Trophoblast cell (in vitro differentiated cells and primary cell): Measurements from ENCODE around the gene YKT6.

ENCODE experiments used
- DNase-seq, 2 donors: peaks; one replicate each; pipeline ENCODE4 v3.0.0-alpha.2; 2016
- H2AFZ ChIP-seq: 2 replicates; pipeline ENCODE4 v1.6.1; 2013; ENCODE audit warnings: low read length, moderate library complexity, mild to moderate bottlenecking; ENCODE audit not compliant: insufficient read depth, poor library complexity
- H2AK5ac ChIP-seq: 2 replicates; pipeline ENCODE4 v1.6.1; 2013; ENCODE audit warnings: mild to moderate bottlenecking, low read length
- H2BK120ac ChIP-seq: 2 replicates; pipeline ENCODE4 v1.6.1; 2013; ENCODE audit warnings: low read length, mild to moderate bottlenecking, moderate library complexity; ENCODE audit not compliant: insufficient read depth, poor library complexity
- H2BK12ac ChIP-seq: 2 replicates; pipeline ENCODE4 v1.6.1; 2013; ENCODE audit warnings: mild to moderate bottlenecking, low read length, moderate library complexity
- H2BK5ac ChIP-seq: 2 replicates; pipeline ENCODE4 v1.6.1; 2013; ENCODE audit warnings: low read length, low read depth, moderate library complexity, mild to moderate bottlenecking; ENCODE audit not compliant: poor library complexity
- H3K14ac ChIP-seq: 2 replicates; pipeline ENCODE4 v1.6.1; 2013; ENCODE audit warnings: mild to moderate bottlenecking, low read length
- H3K18ac ChIP-seq: 2 replicates; pipeline ENCODE4 v1.6.1; 2013; ENCODE audit warnings: mild to moderate bottlenecking, low read length
- H3K23ac ChIP-seq: 2 replicates; pipeline ENCODE4 v1.6.1; 2013; ENCODE audit warnings: low read length
- H3K27ac ChIP-seq: 2 replicates; pipeline ENCODE4 v1.5.1; 2013; ENCODE audit warnings: low read depth, mild to moderate bottlenecking, inconsistent platforms, low read length, moderate library complexity
- H3K27me3 ChIP-seq: 2 replicates; pipeline ENCODE4 v1.6.1; 2013; ENCODE audit warnings: inconsistent platforms, mild to moderate bottlenecking, low read length, moderate library complexity; ENCODE audit not compliant: insufficient read depth
- H3K36me3 ChIP-seq, 2 experiments: 1 replicate in 1 of 2; 2 replicates in 1 of 2; pipeline ENCODE4 v1.6.1; 2013; ENCODE audit warnings: low read length in 2 of 2, mild to moderate bottlenecking in 2 of 2, moderate library complexity in 1 of 2; ENCODE audit not compliant: insufficient read depth in 2 of 2, control insufficient read depth in 1 of 2
- H3K4ac ChIP-seq: 2 replicates; pipeline ENCODE4 v1.6.1; 2013; ENCODE audit warnings: low read depth, mild to moderate bottlenecking, low read length, moderate library complexity
- H3K4me1 ChIP-seq, 2 experiments: 1 replicate in 1 of 2; 2 replicates in 1 of 2; pipeline ENCODE4 v1.6.1; 2013; ENCODE audit warnings: low read length in 2 of 2, mild to moderate bottlenecking in 2 of 2, moderate library complexity in 1 of 2; ENCODE audit not compliant: insufficient read depth in 2 of 2, control insufficient read depth in 1 of 2
- H3K4me2 ChIP-seq: 2 replicates; pipeline ENCODE4 v1.6.1; 2013; ENCODE audit warnings: inconsistent platforms, mild to moderate bottlenecking, low read length, moderate library complexity
- H3K4me3 ChIP-seq: 2 replicates; pipeline ENCODE4 v1.5.1; 2013; ENCODE audit warnings: mild to moderate bottlenecking, low read depth, low read length, inconsistent platforms
- H3K79me1 ChIP-seq: one replicate; pipeline ENCODE4 v1.6.1; 2013; ENCODE audit warnings: low read length
- H3K79me2 ChIP-seq: 2 replicates; pipeline ENCODE4 v1.6.1; 2013; ENCODE audit warnings: low read length, mild to moderate bottlenecking; ENCODE audit not compliant: control insufficient read depth, insufficient read depth, poor library complexity
- H3K9ac ChIP-seq: 2 replicates; pipeline ENCODE4 v1.6.1; 2013; ENCODE audit warnings: mild to moderate bottlenecking, low read length
- H3K9me3 ChIP-seq: 2 replicates; pipeline ENCODE4 v1.6.1; 2013; ENCODE audit warnings: low read depth, mild to moderate bottlenecking, control low read depth, inconsistent platforms, low read length; ENCODE audit not compliant: insufficient read depth
- H4K12ac ChIP-seq: 2 replicates; pipeline ENCODE4 v1.6.1; 2013; ENCODE audit warnings: low read depth, mild to moderate bottlenecking, low read length, moderate library complexity
- H4K8ac ChIP-seq: 2 replicates; pipeline ENCODE4 v1.6.1; 2013; ENCODE audit warnings: low read depth, mild to moderate bottlenecking, low read length, moderate library complexity
- H4K91ac ChIP-seq: one replicate; pipeline ENCODE4 v1.6.1; 2013; ENCODE audit warnings: low read depth, mild to moderate bottlenecking, low read length, moderate library complexity
- WGBS: extraction: QIAGEN DNeasy Blood & Tissue Kit; methylation state at CpG from one replicate; pipeline ENCODE4 v1.1.7; 2013; ENCODE audit warnings: missing lambda C conversion rate; ENCODE audit not compliant: insufficient read length, insufficient coverage; ENCODE audit errors: extremely low coverage; 5-methylcytosine and 5-hydroxymethylcytosine counted together

YKT6 gene

DNA sequence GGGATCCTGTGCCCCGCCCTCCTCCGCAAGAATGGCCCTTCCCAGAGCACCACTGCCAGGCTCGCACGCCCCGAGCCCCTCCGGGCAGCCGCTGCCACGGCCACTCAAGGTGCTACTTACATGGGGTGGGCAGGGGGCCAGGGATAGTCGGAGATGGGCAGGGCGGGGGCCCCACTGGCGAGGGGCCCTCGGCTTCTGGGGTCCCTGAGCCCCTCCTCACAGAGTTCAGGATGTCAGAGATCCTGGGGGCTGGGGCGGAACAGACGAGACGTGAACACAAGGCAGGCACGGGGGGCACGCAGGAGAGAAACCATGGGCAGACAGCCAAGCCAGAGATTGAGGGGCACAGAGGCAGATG, 25.6 kb downstream of the YKT6 start:
- Histone ChIP-seq H2AFZ (no peak overlapping the region), H3K9ac (no peak overlapping the region), H2BK5ac (no peak overlapping the region), H2BK12ac (no peak overlapping the region), H4K8ac (no peak overlapping the region), H3K4me1 (no peaks in the 10 kb centered on the region), H3K14ac (no peak overlapping the region), H3K4me3 (no peak overlapping the region), H4K91ac (no peak overlapping the region), H2BK120ac (no peak overlapping the region), H3K27ac (no peak overlapping the region), H4K12ac (no peak overlapping the region), H2AK5ac (no peak overlapping the region), H3K79me1 (no peaks in the 10 kb centered on the region), H3K36me3 (no peaks in the 10 kb centered on the region), H3K9me3 (peaks cover 2% of the 10 kb centered on the region), H3K79me2 (no peaks in the 10 kb centered on the region), H3K18ac (no peak overlapping the region), H3K4me2 (no peak overlapping the region), H3K23ac (no peak overlapping the region), H3K4ac (no peak overlapping the region), H3K27me3 (no peaks in the 10 kb centered on the region)
- DNase-seq: no peak
- WGBS: no CpG with 5 or more reads among the region's 17 CpGs

DNA sequence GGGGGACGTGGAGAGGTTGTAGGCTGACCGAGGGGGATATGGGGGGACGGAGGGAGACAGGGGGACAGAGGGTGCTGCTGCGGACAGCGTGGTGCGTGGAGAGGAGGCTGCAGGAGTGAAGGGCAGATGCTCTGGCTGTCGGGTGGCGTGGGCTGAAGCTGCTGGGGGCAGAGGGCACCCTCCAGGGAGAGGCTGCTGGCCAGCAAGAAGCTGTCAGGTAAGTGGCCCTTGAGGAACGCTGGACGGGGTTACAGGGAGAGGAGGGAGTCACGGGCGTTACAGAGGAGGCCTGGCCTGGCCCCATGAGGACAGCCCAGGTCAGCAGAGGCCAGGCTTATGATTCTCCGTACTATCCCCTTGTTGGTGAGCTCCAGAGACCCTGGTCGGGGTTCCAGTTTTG, 27.1 kb downstream of the YKT6 start:
- Histone ChIP-seq H3K79me1 (no peaks in the 10 kb centered on the region), H3K4me2 (no peak overlapping the region), H3K18ac (no peak overlapping the region), H3K14ac (no peak overlapping the region), H2BK120ac (no peak overlapping the region), H2AFZ (no peak overlapping the region), H3K4me1 (no peaks in the 10 kb centered on the region), H3K23ac (no peak overlapping the region), H2AK5ac (no peak overlapping the region), H3K36me3 (no peaks in the 10 kb centered on the region), H4K12ac (no peak overlapping the region), H3K27me3 (no peaks in the 10 kb centered on the region), H3K27ac (no peak overlapping the region), H4K8ac (no peak overlapping the region), H3K79me2 (no peaks in the 10 kb centered on the region), H3K4me3 (no peak overlapping the region), H3K4ac (no peak overlapping the region), H3K9ac (no peak overlapping the region), H3K9me3 (peaks cover 2% of the 10 kb centered on the region), H2BK5ac (no peak overlapping the region), H2BK12ac (no peak overlapping the region), H4K91ac (no peak overlapping the region)
- DNase-seq: no peak
- WGBS: no CpG with 5 or more reads among the region's 14 CpGs

DNA sequence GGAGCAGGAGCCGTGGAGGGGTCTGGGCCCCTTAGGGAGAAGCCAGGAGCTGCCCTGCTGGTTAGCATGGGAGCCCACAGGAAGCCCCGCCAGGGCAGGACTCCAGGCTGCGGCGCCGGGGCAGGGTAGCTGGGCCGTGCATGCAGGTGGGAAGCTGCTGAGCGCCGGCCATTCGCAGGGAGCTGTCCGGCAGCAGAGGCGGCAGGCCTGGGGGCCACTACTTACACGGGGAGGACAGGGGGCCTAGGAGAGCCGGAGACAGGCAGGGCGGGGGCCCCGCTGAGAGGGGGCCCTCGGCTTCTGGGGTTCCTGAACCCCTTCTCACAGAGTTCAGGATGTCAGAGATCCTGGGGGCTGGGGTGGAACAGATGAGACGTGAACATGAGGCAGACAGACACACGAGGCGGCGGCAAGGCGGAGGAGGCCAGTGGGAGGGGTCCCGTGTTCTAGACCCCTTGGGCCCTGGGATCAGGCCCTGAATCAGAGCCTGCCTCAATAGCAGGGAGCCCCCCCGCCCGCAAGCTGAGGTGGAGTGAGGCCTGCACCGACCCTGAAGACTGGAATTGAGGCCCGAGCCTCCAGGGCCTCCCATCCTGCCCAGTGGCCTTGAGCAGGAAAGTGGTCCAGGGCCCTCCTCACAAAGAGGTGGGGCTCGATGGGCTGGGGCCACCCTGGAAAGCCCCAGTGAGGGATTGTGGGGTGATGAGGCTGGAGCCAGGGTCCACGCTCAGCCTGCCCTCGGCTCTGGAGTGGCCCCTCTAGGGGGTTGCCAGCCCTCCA, 28.0 kb downstream of the YKT6 start:
- no peak overlapping the region for H3K18ac ChIP-seq
- H3K9me3 ChIP-seq: peaks cover 2% of the 10 kb centered on the region
- H3K9ac ChIP-seq: no peak overlapping the region
- no peak overlapping the region for H3K23ac ChIP-seq
- no peaks in the 10 kb centered on the region for H3K79me2 ChIP-seq
- no peak overlapping the region for H2BK5ac ChIP-seq
- no peak overlapping the region for H4K12ac ChIP-seq
- H4K91ac ChIP-seq: no peak overlapping the region
- no peak overlapping the region for H3K4ac ChIP-seq
- H3K4me3 ChIP-seq: no peak overlapping the region
- no peak overlapping the region for H2AK5ac ChIP-seq
- DNase-seq: no peak
- no peak overlapping the region for H2AFZ ChIP-seq
- WGBS: no CpG with 5 or more reads among the region's 29 CpGs
- H3K79me1 ChIP-seq: no peaks in the 10 kb centered on the region
- no peak overlapping the region for H2BK12ac ChIP-seq
- no peaks in the 10 kb centered on the region for H3K36me3 ChIP-seq
- H4K8ac ChIP-seq: no peak overlapping the region
- H2BK120ac ChIP-seq: no peak overlapping the region
- no peak overlapping the region for H3K14ac ChIP-seq
- H3K4me2 ChIP-seq: no peak overlapping the region
- no peak overlapping the region for H3K27ac ChIP-seq
- no peaks in the 10 kb centered on the region for H3K4me1 ChIP-seq
- H3K27me3 ChIP-seq: no peaks in the 10 kb centered on the region

DNA sequence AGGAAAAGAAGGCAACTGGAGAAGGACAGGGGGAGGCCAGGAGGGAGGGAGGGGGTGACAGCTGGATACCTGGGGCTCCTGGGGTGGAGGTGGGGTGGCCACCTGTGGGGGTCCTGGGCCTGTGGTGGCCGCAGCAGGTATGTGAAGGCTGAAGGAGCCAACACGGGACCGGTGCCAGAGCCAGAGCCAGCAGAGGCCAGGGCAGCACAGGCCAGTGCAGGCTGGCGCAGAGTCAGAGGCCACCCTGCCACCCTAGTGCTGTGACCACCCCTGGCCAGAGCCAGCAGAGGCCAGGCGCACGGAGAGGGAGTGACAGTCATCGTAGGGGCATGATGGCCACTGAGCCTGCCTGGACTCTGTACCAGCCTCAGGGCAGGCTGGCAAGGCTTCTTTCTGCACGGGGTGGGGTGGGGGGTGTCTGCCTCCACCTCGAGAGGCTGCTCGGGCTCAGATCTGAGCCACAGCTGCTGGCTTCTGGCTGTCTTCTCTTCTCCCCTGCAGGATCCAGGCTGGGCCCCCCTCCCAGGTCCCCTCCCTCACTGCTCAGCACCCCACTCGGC, 28.8 kb downstream of the YKT6 start:
- H3K27me3 ChIP-seq: no peaks in the 10 kb centered on the region
- H3K9me3 ChIP-seq: no peaks in the 10 kb centered on the region
- no peaks in the 10 kb centered on the region for H3K36me3 ChIP-seq
- H3K4me1 ChIP-seq: no peaks in the 10 kb centered on the region
- no peaks in the 10 kb centered on the region for H3K79me1 ChIP-seq
- no peak overlapping the region for H2AK5ac ChIP-seq
- H2BK12ac ChIP-seq: no peak overlapping the region
- no peak overlapping the region for H2BK120ac ChIP-seq
- H3K79me2 ChIP-seq: no peaks in the 10 kb centered on the region
- H2AFZ ChIP-seq: no peak overlapping the region
- no peak overlapping the region for H4K91ac ChIP-seq
- no peak overlapping the region for H3K4me2 ChIP-seq
- H3K4me3 ChIP-seq: no peak overlapping the region
- no peak overlapping the region for H3K4ac ChIP-seq
- H3K18ac ChIP-seq: no peak overlapping the region
- no peak overlapping the region for H3K27ac ChIP-seq
- H2BK5ac ChIP-seq: no peak overlapping the region
- no peak overlapping the region for H3K14ac ChIP-seq
- H3K23ac ChIP-seq: no peak overlapping the region
- no peak overlapping the region for H4K12ac ChIP-seq
- DNase-seq: no peak
- H4K8ac ChIP-seq: no peak overlapping the region
- no peak overlapping the region for H3K9ac ChIP-seq
- WGBS: no CpG with 5 or more reads among the region's 11 CpGs
